ENCODE measurements around the gene UQCR11.

DNA sequence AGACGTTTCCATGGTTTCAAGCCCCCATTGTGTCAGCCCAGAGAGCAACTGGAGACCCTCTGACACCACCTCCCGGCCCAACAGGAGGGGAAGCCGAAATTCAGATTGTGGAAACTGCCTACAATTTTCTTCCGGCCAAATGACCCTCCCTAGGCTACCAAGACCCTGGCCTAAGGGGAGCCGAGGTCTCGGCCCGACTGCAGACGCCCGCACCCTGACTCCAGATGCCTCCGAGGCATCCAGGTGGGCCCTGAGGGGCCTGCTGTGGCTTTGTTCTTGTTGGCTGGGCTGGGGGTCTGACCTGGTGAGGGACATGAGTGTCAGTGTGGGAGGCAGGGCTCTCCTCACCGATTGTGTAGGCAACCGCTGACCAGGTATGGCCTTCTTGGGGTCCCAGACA is 46.7 kb downstream of the UQCR11 start:
- no peak for TF ChIP-seq CTCF (IDR thresholded peaks at IDR 0.05)
- no peak for TF ChIP-seq ZFX (IDR thresholded peaks at IDR 0.05; ENCODE audit: borderline replicate concordance)

Data from 22Rv1 (cell line).